ENCODE results near the gene SLX4.

Gene SLX4

GRCh38 chr16:3601614-3602319, 9.6 kb downstream of the SLX4 start:
- DNase-seq (ENCODE audit: low spot score), result no peak
- no peak for FAIRE-seq

- FAIRE-seq, result peak; percentile 46
- DNase-seq (ENCODE audit: low spot score), result no peak
These were observed 11.5 kb downstream of the SLX4 start for GRCh38 chr16:3599922-3600321.

GRCh38 chr16:3599121-3599520, 12.3 kb downstream of the SLX4 start:
- FAIRE-seq, result no peak

GRCh38 chr16:3598236-3598635, 13.2 kb downstream of the SLX4 start:
- FAIRE-seq (no peak), DNase-seq (ENCODE audit: low spot score) (no peak)

More at GRCh38 chr16:3599121-3599520, 12.3 kb downstream of the SLX4 start:
- no peak for DNase-seq (ENCODE audit: low spot score)

- FAIRE-seq, result no peak
- DNase-seq (ENCODE audit: low spot score), result no peak
These were observed 13.7 kb downstream of the SLX4 start for GRCh38 chr16:3597676-3598075.

GRCh38 chr16:3597226-3597625, 14.2 kb downstream of the SLX4 start:
- FAIRE-seq (no peak), DNase-seq (ENCODE audit: low spot score) (no peak)

GRCh38 chr16:3596101-3596861, 15.1 kb downstream of the SLX4 start:
- DNase-seq (ENCODE audit: low spot score) (no peak), FAIRE-seq (no peak)

GRCh38 chr16:3595521-3596021, 15.8 kb downstream of the SLX4 start:
- no peak for FAIRE-seq

GRCh38 chr16:3595110-3595486, 16.3 kb downstream of the SLX4 start:
- FAIRE-seq (no peak), DNase-seq (ENCODE audit: low spot score) (no peak)

More at GRCh38 chr16:3595521-3596021, 15.8 kb downstream of the SLX4 start:
- DNase-seq (ENCODE audit: low spot score), result no peak

- no peak for FAIRE-seq
- DNase-seq (ENCODE audit: low spot score), result no peak
These were observed 16.9 kb downstream of the SLX4 start for GRCh38 chr16:3594316-3595109.

GRCh38 chr16:3592559-3592958, 18.8 kb downstream of the SLX4 start:
- no peak for DNase-seq (ENCODE audit: low spot score)
- FAIRE-seq, result no peak

- no peak for FAIRE-seq
- DNase-seq (ENCODE audit: low spot score), result no peak
These were observed 19.4 kb downstream of the SLX4 start for GRCh38 chr16:3591991-3592390.

- DNase-seq (ENCODE audit: low spot score), result no peak
- FAIRE-seq, result no peak
These were observed 20.0 kb downstream of the SLX4 start for GRCh38 chr16:3591436-3591803.

GRCh38 chr16:3590736-3591435, 20.5 kb downstream of the SLX4 start:
- DNase-seq (ENCODE audit: low spot score) (no peak), FAIRE-seq (peak; percentile 55)

- FAIRE-seq, result no peak
These were observed 21.3 kb downstream of the SLX4 start for GRCh38 chr16:3589991-3590701.

GRCh38 chr16:3589441-3589921, 21.9 kb downstream of the SLX4 start:
- no peak for DNase-seq (ENCODE audit: low spot score)
- FAIRE-seq, result no peak

More at GRCh38 chr16:3589991-3590701, 21.3 kb downstream of the SLX4 start:
- DNase-seq (ENCODE audit: low spot score), result no peak

- DNase-seq (ENCODE audit: low spot score) (no peak), FAIRE-seq (no peak)
These were observed 22.4 kb downstream of the SLX4 start for GRCh38 chr16:3589001-3589400.

- FAIRE-seq (no peak), DNase-seq (ENCODE audit: low spot score) (no peak)
These were observed 23.8 kb downstream of the SLX4 start for GRCh38 chr16:3587547-3588110.

- no peak for FAIRE-seq
- DNase-seq (ENCODE audit: low spot score), result no peak
These were observed 27.0 kb downstream of the SLX4 start for GRCh38 chr16:3584412-3584811.

Data from urothelium cell line (cell line).